RPMI8226 (cell line): Measurements from ENCODE around the gene LHX6.

ENCODE experiments used
- DNase-seq: peaks from one replicate; pipeline ENCODE4 v3.0.0-alpha.2; 2015

Gene LHX6

DNA sequence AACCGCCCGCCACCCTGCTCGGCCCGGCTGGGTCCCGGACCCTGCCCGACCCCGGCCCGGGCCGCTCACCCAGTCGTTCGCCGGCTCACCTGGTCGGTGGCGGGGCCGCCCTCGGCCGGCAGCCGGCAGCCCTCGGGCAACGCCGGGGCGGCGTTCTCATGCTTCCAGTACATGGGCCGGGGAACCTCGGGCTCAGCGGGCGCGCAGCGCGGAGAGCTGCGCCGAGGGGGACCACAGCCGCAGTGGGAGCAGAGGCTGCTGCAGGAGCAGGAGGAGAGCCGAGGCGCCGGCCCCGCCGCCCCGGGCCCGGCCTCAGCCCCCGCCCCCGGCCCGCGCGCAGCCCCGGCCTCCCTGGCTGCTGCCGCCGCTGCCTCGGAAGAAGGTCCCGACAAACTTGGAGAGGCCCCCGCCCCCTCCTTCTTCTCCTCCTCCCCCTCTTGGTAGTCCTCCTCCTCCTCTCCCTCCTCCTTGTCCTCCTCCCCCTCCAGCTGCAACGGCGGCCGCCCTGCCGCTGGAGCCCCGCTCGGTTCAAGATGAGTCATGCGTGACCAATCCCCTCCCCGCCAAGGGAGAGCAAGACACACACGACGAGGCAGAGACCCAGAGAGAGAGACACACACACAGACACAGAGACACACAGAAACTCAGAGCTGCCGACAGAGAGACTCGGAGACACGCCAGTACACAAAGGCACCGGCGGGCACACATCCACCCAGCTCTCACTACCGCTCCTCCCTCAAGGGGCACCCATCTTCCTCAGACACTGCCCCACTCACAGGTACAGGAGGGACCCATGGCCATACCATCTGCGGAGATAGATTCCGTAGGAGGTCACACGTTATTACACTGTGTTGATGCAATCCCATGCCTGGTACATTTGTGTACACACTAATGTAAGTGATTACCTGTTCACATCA lies at the start of gene LHX6:
Gene LHX6 (minus strand): TSS at position 390 of the 917 bp plus-strand sequence. CDS start 217 bp downstream, at position 173.
- DNase-seq, result no peak

DNA sequence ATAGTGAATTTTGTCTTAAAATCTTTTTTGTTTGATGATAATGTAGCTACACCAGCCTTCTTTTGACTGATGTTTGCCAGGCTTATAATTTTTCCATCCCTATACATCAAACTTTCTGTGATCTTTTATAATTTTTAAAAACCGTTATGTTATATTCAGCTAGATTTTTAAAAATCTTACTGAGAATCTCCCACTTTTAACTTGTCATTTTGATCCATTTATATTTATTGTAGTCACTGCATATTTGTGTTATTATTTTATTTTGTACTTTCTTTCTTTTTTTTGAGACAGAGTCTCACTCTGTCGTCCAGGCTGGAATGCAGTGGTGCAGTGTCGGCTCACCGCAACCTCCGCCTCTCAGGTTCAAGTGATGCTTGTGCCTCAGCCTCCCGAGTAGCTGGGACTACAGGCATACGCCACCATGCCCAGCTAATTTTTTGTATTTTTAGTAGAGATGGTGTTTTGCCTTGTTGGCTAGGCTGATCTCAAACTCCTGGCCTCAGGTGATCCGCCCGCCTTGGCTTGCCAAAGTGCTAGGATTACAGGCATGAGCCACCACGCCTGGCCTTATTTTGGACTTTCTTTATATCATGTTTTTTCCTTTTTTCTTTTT lies 48.6 kb upstream of the LHX6 start:
- DNase-seq, result no peak

DNA sequence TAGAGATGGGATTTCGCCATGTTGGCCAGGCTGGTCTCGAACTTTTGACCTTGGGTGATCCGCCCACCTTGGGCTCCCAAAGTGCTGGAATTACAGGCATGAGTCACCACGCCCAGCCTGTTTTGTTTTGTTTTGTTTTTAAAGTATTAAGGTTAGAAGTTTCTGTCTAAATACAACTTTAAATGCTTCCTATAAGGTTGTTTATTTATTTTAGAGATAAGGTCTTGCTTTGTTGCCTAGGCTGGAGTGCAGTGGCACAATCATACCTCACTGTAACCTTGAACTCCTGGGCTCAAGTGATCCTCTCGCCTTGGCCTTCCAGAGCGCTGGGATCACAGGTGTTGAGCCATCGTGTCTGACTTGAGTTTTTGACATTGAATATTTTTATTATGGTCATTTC lies 47.3 kb upstream of the LHX6 start:
- no peak for DNase-seq

DNA sequence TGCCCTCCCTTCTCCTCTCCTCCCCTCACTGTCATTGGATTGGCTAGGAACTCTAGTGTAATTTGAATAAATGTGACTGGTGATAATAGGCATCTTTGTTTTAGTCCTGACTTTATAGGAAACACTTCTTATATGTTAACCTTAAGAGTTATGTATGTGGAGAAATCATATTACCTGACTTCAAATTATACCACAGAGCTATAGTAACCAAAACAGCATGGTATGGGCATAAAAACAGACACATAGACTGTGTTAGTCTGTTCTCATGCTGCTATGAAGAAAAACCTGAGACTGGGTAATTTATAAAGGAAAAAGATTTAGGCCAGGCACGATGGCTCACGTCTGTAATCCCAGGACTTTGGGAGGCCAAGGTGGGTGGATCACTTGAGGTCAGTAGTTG lies 45.3 kb upstream of the LHX6 start:
- no peak for DNase-seq

DNA sequence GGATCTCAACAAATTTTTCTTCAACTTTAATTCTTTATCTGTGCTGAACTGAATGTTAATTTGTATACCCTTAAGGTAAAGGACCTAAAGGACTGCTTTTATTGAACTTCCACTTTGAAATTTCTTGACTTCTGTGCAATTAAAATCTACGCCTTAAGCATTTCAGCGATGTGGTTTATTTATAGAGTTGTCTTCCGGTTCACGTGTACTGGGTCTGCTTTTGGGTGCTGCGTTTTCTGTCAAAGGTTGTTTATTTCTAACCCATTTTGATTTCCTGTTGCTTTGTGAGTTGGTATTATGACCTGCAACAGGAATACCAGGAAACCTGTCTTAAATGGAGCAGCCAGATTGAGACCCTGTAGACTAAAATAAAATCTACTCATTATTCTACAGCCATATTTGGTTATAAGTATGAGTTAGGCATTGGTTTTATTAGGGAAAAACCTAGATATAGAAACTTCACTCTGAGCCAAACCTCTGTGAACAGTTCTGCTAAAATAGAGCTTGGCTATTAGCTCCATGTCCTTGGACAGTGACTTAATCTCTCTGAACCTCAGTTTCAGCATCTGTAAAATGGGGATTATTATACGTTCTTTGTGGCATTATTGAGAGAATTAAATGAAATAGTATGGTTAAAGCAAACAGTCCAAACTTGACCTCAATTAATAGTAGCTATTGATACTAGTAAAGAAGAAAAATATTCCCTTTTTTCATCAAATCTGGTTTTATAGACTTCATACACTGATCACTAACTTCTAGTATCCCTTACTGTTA lies 39.5 kb upstream of the LHX6 start:
- DNase-seq, result no peak

DNA sequence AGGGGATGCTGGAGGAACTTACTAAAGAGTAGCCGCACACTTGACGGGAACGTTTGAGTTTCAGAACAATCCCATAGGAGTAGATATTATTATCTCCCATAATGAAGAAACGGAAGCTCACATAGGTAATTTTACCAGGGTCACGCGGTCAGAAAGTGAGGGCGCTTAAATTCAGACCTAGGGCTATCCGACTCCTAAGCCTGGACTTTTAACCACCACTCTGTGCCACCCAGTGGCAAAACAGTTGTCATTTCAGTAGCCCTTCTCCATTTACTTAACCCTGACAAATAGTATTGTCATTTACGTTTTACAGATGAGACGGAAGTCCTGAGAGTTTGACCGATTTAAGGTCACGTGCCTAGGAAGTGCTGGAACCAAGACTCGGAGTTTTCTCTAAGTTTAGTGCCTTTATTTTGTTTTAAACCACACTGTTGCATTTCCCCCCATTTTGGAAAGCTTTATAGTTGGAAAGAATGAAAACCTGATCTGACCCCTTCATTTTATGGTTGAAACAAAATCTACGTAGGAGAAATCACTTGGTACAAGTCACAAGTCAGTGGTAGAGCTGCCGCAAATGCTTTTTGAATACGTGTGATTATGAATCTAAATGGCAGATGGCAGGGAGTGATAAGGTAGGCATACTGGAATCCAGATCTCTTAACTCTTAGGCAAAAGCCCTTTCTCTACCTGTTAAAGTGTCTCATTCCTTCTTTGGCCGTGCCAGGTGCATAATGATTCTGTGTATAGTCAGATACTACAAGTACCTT lies 36.6 kb upstream of the LHX6 start:
- peak; percentile 66 for DNase-seq

DNA sequence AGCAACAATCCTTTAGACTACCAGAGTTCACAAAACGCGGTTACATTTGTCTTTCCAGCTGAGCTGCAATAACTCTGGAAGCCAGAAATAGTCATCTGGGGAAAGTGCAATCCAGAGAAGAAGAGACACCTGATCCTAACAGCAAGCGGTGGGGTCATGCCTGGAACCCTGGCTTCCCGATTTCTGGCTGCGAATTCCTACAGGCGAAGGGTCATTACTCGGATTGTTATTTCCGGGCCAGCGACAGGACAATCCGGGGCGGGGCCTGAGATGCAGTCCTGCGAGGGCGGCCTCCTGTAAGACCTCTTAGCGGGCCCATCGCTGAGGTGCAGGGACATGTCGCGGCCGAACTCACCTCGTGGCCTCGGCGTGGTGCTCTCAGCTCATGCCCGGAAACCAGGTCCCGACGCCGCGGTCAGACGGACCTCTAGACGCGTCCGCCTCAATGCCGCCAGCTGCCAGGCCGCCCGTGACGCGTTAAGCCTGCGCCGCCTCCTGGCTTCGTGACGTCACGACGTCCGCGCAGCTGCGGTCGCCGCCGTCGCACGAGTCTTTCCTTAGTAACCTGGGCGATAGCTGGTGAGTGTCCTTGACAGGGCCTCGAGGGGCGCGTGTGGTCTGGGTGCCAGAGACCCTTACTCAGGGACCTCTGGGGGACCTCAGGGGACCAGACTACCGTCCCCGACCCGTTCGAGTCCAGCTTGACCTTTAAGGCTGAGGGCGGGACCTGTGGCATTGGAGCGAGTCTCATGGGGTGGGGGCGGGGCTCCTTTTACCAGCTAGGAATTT lies 35.8 kb upstream of the LHX6 start, which contains the start of the genes MRRF and RBM18:
Gene MRRF (plus strand): TSS at position 523 of the 789 bp plus-strand sequence. CDS start 6,010 bp downstream, outside the sequence.
Gene RBM18 (minus strand): TSS at position 481 of the 789 bp plus-strand sequence. CDS start 3,348 bp downstream, outside the sequence.
- DNase-seq, result peak; percentile 97

DNA sequence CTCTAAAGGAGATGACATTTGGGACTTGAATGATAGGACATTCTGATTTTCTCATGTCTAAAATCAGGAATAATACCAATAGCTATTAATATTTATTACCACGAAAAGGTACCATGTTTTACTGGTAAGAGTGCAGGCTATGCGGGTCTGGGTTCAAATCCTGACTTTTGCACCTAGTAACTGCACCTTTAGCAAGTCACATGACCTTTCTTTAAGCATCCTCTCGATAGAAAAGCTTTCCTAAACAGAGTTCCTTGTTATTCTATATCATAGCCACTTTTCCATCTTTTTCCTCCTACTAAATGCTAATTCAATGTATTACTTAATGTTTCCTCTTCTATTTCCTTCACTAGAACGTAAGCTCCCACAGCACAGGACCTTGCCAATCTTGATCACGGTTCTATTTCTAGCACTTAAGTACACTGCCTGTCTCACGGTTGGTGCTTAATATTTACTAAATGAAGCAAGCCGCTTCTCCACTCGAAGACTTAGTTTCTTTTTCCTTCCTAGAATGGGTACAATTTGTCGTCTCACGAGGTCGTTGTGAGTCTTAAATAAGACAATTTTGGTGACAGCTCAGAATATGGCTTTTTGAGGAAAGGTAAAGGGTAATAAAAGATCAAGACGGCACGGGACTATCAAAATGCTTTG lies 35.1 kb upstream of the LHX6 start:
- peak; percentile 46 for DNase-seq

DNA sequence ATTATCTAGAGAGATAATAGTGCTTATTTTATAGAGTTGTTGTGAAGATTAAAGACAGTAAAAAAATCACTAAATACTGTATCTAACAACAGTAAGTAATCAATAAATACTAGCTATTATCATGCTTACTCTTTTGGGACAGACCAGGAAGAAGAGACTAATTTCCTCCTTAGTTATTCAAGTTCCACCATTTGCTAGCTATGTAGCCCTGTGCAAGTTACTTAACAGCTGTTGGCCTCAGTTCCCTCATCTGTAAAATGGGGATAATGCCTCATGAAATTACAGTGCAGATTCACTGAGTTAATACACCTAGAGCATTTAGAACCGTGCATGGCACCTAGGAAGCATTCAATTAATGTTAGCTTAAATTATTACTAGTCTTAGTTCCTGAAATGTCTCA lies 33.3 kb upstream of the LHX6 start:
- DNase-seq, result no peak

DNA sequence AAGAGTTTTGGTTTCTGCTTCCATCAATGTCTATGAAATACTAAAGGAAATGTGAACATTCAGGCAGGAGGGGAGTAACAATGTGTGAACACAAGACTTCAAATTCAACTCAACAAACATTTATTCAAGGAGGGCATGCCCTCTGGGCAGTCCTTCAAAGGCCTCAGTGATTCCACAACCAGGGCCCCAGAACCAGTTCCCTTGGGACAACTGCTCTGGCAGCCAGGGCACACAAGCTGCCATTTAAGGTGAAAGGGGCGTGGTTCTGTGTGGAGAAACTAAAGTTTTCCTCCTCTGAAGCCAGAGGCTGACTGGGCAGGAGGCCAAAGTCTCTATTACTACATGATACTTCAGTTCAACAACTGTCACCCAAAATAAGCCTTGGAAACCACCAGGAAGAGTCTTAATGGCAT lies 32.7 kb upstream of the LHX6 start:
- peak; percentile 23 for DNase-seq

DNA sequence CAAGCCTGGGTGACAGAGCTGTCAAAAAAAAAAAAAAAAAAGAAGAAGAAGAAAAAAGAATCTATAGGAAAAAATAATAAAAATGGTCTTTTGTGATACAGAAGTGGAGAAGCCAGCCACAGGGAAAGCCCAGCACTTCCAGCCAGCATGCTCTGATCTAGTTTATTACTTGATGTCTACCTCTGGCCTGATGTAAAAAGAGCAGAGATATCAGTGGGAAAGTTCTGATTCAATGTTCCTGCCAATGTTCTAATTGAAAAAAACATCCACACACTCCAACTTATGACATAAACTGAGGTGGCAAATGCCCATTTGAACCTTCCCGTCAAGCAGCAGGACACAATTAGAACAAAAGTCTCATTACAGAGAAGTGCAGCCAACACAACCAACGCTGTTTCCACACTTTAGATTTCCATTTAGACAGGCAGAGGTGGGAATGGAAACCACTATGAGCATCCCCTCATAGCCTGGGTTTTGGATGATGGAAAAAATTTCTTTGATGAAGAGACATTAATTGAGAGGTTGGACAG lies 30.2 kb upstream of the LHX6 start:
- no peak for DNase-seq

DNA sequence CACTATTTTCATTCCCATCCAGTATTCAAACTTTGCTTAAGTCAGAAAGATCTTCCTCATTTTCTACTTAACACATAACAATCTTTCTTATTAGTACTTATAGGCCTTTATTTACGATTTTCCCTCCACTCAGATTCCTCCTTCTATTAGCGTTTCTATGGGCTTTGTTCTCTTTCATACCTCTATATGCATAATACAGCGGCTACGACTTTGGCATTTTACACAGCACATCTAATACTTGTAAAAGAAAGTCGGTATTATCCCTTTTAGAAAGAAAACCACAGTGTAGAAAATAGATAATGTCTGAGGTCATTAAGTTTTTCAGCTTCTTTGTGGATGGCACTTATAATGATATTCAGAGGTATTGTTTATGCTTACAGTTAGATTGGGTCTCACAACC lies 27.4 kb upstream of the LHX6 start:
- no peak for DNase-seq

DNA sequence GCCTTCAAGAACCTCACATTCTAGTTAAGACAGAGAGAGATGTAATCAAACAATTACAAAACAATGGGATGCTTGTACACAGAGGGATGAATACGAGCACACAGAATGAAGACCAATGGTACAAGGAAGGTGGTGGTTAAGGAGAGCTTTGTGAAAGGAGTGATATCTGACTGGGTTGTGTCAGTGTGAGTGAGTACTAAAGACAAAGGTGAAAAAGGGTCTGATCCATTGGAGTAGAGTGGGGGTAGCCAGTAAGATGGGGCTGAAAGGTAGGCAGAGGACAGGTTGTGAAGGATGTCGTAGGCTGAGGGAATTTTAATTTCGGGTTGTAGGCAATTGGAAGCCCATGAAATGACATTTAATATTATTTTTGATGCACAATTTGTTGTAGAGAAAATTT lies 26.0 kb upstream of the LHX6 start:
- no peak for DNase-seq

DNA sequence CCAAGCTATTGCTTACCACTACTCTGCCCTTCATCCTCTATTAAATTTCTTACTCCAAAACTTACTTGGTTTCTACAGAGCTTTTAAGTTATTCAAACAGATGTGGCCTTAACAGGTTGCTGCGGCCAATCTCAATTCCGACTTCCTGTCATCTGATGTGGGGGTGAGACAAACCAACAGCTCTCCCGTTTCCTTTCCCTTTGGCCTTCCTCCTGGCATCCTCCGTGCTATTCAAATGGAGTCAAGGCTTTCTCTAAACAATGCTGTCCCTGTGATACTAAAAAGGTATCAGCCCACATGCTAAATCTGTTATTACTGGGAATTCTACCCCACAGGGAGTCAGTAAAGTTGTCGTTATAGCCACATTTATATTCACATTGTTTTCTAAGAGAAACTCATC lies 24.0 kb upstream of the LHX6 start:
- no peak for DNase-seq

DNA sequence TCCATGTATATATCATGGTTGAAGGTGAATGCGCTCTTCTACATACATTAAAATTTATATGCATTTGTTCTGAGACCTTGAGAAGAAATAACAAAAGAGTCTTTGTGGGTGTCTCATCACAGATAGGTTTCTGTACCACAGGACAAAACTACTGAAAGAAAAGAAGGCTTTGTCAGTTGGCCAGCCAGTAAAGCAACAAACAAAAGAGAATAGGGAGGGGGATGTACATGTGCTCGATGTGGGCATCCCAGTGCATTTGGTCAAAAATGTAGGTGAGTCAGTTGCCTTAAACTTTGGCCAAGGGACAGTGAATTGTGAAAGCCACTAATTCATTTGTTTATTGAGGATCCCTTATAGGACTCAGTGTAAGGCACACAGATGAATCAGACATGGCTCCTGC lies 22.6 kb upstream of the LHX6 start:
- no peak for DNase-seq

DNA sequence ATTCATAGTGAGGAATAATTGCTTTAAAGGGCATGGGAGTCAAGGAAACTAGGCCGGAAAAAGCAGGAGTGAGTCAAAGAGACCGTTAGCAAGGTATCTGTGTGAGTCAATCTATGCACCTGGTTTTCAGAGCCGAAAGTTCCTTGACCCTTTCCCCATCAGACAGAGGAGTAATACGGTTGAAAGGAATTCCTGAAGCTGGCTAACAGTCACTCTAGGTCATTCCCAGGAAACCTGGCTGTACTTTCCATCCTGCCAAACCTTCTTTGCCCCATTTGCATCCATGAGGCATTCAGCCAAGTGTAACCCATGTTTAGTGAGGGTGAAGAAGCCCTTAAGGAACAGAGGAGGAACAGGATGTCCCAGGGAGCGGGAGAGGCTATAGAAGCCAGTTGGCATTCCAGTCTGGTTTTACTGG lies 19.7 kb upstream of the LHX6 start:
- DNase-seq, result no peak

DNA sequence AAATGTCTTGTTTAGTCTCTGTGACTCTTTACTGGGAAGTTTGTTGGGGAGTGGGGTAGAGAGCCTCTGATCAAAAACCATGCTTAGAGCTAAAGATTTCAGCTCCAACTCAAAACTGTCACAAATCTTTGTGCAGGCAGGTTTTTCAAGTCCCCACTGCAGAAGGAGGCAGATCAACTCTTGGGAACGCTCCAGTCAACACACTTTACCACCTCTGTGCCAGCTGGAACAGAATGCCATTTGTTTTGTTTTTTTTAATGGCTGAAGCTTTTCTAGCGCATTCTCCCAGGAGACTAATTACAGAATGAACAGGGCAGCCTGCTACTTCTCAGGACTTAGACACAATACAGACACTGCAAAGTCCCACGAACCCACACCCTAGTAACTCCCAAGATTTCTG lies 17.9 kb upstream of the LHX6 start:
- DNase-seq, result no peak

DNA sequence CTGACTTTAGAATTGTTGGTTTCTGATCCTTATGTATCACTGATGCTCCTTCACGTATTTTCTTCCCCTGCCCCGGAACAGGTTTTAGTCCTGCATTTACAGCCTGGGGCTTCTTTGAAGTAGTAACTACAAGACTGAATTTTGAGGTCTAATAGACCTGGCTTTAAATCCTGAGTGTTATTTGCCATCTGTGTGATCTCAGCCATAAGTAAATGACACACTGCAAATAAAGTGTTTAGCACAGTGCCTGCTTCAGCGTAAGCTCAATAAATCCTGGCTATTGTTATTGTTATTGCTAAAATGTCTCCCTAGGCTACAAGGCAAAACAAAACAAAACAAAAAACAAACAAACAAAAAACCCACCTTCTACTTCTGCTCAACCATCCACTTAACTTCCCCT lies 15.6 kb upstream of the LHX6 start:
- DNase-seq, result no peak

DNA sequence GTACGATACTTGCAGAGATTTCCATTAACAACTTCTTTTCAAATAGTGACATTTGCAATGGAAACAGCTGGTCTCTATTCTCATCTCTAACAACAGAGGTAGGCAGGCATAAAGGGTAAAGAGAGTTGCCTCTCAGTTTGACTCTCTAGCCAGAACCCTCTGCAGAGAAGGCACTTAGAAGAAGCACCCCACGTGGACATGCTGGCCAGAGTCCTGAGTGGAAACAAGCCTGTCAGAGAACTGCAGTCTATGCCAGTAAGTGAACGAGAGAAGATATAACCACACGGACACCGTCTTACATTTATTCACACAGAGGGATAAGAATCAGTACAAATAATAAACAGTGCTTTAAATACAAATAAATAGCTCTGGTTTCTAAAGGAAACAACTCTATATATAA lies 11.0 kb upstream of the LHX6 start:
- DNase-seq, result no peak

DNA sequence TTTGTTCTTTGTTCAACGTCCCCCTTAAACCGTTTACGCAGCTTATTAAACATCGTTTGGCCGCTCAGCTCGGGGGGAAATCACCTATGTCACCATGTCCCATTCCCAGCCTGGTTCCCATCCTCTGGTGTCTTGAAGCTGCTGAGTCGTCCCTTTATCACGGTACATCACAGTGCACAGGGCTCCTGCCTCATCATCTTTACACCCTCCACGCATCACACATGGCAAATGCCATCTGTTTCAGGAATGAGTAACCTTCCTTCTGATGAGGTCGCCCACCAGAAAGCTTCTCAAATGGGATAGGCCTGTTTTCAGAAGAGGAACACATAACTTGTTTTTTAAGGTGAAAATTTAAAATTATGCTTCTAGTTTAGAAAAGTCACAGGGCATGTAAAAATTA lies 7.9 kb upstream of the LHX6 start:
- DNase-seq, result no peak
